ENCODE measurements around the gene RNF10. TPM values are rescaled to one million over a fixed set of nuclear protein-coding genes. Genes with fewer than 3 reads are reported as not detected.
"Not testable (repeated sequence)": the region's sequence is repeated elsewhere in the genome, so short reads cannot be mapped to it uniquely, and the experiment has no call there.

The RNF10 gene
- total RNA-seq, 1 donor from 2014 or later = 331 TPM

GRCh38 chr12:120519324-120519723 is 14.8 kb upstream of the RNF10 start:
- ATAC-seq; intact Hi-C loops (cut with DNase I); DNase-seq (ENCODE audit: low spot score): not testable (repeated sequence)

- intact Hi-C loops (cut with DNase I) = no loop called here
- DNase-seq (ENCODE audit: low spot score) = no peak
- no peak for ATAC-seq
Observed at GRCh38 chr12:120522568-120522967, 11.6 kb upstream of the RNF10 start.

GRCh38 chr12:120528861-120529525 is 5.2 kb upstream of the RNF10 start, which contains the start of gene COQ5:
COQ5 (minus strand) TSS chr12:120529158; CDS start chr12:120529141, 17 bp downstream.
- peak; percentile 98 for ATAC-seq
- peak; percentile 93 for DNase-seq (ENCODE audit: low spot score)
- intact Hi-C loops (cut with DNase I) = no loop called here

DNA sequence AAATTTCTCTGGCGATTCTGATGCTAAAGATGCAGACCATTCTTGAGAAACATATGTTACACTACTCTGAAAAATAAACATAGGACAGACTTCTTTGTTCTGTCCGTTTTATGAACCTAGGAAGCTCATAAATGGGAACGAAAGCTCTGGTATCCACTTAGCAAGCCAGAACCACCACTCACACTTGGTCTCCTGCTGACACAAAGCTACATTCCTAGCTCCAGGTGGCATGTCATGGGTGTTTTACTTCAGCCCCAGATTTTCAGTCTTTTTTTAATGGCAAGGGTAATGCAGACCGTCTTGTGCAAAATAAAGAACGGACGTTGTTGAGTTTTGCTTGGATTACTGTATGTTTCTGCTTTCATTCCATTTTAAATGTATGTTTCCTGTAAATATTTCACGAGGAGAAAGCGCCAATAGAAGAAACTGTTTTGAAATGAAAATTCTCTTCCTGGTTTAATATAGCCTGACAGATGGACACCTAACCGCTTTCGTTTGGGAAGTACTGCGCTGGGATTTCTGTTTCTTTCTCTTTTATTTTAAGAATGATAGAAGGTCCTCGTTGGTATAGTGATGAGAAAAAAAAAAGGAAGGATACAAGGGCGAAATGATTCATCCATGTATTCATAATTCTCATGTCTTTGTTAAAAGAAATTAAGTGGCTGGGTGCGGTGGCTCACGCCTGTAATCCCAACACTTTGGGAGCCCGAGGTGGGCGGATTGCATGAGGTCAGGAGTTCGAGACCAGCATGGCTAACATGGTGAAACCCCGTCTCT is 4.3 kb upstream of the RNF10 start:
- ATAC-seq (peak; percentile 36), DNase-seq (ENCODE audit: low spot score) (no peak)
- intact Hi-C loops (cut with DNase I) = no loop called here

GRCh38 chr12:120530418-120530761 is 3.8 kb upstream of the RNF10 start:
- intact Hi-C loops (cut with DNase I); DNase-seq (ENCODE audit: low spot score); ATAC-seq: not testable (repeated sequence)

GRCh38 chr12:120532701-120533238 is 1.4 kb upstream of the RNF10 start:
- intact Hi-C loops (cut with DNase I) = no loop called here
- no peak for ATAC-seq

GRCh38 chr12:120534703-120535655 is 823 bp downstream of the RNF10 start:
- intact Hi-C loops (cut with DNase I) = no loop called here
- DNase-seq (ENCODE audit: low spot score) = peak; percentile 65
- peak; percentile 33 for ATAC-seq

More at GRCh38 chr12:120532701-120533238, 1.4 kb upstream of the RNF10 start:
- no peak for DNase-seq (ENCODE audit: low spot score)

- ATAC-seq (no peak), DNase-seq (ENCODE audit: low spot score) (peak; percentile 32)
- intact Hi-C loops (cut with DNase I) = no loop called here
Observed at GRCh38 chr12:120536064-120536791, 2.1 kb downstream of the RNF10 start.

GRCh38 chr12:120537856-120538220 is 3.7 kb downstream of the RNF10 start:
- intact Hi-C loops (cut with DNase I) = no loop called here
- DNase-seq (ENCODE audit: low spot score) = no peak
- no peak for ATAC-seq

DNA sequence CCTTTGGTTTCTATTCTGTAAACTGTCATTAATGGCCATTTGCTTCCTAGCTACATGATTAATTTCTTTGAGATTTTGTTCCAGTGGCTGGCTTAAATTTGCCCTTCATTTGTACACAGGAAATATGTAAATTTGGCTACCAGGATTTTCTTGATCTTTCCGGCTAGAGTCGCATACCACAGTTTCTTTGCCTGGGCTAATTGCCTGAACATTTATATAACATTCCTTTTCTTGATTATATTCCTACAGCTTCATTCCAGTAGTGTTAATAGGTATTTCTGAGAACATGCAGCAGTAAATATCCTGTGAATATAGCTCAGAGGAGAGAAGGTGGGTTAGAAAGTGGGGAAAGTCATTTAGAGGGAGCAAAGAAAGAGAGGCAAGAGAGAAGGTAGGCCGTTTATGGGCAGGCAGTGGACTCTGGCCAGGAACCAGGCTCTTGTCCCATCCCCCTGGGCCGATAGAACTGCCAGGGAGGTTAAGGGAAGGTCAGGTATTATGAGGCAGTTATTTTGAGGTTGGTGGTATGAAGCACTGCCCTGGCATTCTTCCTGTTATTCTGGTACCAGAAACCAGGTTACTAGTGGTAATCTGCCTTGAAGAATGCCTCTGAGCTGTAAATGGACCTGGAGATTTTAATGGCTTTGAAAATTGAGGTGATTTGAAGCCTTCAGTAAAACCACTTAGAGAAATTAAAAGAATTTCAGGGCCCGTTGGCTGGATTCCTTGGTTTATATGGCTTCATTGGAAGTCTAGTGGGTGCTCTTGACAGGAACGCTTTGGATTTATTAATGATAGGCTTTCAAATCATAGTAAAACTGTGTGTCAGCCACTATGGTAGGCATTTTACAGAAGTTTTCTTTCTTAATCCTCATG is 4.4 kb downstream of the RNF10 start:
- no peak for ATAC-seq
- intact Hi-C loops (cut with DNase I) = no loop called here
- no peak for DNase-seq (ENCODE audit: low spot score)

GRCh38 chr12:120539303-120539702 is 5.1 kb downstream of the RNF10 start:
- ATAC-seq (no peak), DNase-seq (ENCODE audit: low spot score) (no peak)
- intact Hi-C loops (cut with DNase I) = no loop called here

DNA sequence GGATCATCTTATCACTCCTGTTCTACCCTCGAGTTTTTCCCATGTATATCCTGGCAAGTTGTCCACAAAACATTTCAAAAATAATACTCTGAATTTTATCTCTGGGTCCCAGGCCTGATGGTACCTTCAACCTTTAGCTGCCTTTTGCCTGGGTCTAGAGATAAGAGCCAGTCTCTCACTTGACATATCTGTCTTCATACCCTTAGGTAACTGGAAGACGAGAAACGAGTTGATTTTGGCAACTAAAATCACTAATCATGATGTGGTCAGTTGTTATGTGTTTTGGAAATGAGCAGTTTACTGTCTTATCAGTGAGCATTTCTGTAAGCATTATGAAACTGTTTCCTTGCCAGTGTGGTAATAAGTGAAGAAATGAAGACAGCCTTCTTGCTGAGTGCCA is 6.3 kb downstream of the RNF10 start:
- intact Hi-C loops (cut with DNase I) = no loop called here
- DNase-seq (ENCODE audit: low spot score) (no peak), ATAC-seq (peak; percentile 78)

DNA sequence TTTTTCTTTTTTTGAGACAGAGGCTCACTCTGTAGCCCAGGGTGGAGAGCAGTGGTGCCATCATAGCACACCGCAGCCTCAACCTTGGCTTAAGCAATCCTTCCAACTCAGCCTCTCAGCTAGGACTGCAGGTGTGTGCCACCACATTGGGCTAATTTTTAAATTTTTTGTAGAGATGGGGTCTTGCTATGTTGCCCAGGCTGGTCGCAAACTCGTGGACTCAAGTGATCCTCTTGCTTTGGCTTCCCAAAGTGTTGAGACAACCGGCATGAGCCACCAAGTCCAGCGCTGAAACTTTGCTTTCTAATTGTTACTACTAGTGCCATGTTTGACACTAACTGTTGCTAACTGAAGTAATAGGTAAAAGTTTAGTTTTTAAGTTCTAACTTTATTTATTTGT is 8.0 kb downstream of the RNF10 start:
- DNase-seq (ENCODE audit: low spot score) (no peak), ATAC-seq (no peak)
- intact Hi-C loops (cut with DNase I) = no loop called here

- intact Hi-C loops (cut with DNase I) = no loop called here
- ATAC-seq (no peak), DNase-seq (ENCODE audit: low spot score) (no peak)
Observed at GRCh38 chr12:120544691-120545090, 10.5 kb downstream of the RNF10 start.

GRCh38 chr12:120546050-120546386 is 11.9 kb downstream of the RNF10 start:
- intact Hi-C loops (cut with DNase I) = no loop called here
- no peak for DNase-seq (ENCODE audit: low spot score)
- ATAC-seq = no peak

DNA sequence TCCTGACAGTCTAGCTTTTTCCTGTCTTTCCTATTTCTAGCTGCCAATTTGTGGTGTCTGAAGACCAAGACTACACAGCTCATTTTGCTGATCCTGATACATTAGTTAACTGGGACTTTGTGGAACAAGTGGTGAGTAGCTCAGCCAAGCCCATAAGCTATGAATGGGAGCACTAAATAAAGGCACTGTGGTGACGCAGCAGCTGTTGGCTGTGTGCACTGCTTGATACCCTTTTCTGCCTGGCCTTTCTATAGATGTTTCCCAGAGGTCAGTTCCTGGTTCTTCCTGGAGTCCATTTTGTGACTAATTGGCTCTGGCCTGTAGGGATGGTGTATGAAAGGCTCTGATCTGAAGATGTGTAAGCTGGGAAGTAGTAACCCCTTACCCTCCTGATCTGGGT is 20.5 kb downstream of the RNF10 start:
- intact Hi-C loops (cut with DNase I) = no loop called here
- peak; percentile 13 for ATAC-seq
- DNase-seq (ENCODE audit: low spot score) = no peak

DNA sequence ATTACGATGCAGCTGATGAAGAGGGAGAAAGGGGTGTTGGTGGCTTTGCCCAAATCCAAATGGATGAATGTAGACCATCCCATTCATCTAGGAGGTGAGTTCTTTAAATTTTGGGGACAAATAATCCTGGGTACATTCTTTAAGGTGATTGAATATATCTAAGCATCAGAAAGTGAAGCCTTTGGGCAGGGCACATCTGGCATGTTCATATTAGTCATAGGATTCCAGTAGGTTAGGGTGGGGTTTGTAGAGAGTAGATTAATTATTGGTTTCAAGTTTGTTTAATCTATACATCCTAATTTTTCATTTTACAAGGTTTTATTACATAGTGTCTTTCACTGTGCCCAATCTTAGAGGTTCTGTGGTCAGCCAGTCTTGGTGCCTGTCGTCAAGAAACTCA is 23.4 kb downstream of the RNF10 start:
- DNase-seq (ENCODE audit: low spot score) = no peak
- ATAC-seq = no peak
- intact Hi-C loops (cut with DNase I) = no loop called here

DNA sequence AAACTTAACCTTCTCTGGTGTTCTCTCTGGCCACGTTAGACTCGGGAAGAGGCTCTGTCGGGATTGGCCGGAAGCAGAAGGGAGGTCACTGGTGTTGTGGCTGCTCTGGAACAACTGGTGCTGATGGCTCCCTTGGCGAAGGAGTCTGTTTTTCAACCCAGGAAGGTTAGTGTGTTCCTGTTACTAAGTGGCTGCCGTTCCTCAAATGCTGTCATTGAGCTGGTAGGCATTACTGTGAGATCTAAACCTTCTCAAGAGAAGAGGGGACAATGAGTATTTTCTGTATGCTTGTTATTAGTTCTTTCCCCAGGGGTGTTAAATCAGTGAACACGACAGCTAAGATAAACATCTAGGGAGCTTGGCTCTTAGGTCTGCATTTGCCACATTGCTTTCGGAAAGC is 28.8 kb downstream of the RNF10 start:
- ATAC-seq = no peak
- intact Hi-C loops (cut with DNase I) = no loop called here

More for the DNA sequence above, 28.8 kb downstream of the RNF10 start:
- DNase-seq (ENCODE audit: low spot score) = no peak
